HG02981 (cell line): ENCODE data around the gene TKTL1.

ENCODE experiments used
- ATAC-seq: cut with Tn5 transposase; IDR thresholded peaks from one replicate; pipeline ENCODE4 v1.9.1; 2021; ENCODE audit warnings: mild to moderate bottlenecking, moderate library complexity; ENCODE audit not compliant: unreplicated experiment

TKTL1 gene

DNA sequence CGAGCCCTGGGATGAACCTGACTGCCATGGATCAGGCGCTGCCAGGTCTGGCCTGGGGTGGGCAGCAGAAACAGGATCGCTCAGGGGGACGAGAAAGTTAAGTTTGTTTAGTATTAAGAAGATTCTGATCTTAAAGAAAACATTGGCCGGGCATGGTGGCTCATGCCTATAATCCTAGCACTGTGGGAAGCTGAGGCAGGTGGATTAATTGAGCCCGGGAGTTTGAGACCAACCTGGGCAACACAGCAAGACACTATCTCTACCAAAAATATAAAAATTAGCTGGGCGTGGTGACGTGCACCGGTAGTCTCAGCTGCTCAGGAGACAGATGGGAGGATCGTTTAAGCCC is 79.5 kb downstream of the TKTL1 start:
- ATAC-seq = no peak

DNA sequence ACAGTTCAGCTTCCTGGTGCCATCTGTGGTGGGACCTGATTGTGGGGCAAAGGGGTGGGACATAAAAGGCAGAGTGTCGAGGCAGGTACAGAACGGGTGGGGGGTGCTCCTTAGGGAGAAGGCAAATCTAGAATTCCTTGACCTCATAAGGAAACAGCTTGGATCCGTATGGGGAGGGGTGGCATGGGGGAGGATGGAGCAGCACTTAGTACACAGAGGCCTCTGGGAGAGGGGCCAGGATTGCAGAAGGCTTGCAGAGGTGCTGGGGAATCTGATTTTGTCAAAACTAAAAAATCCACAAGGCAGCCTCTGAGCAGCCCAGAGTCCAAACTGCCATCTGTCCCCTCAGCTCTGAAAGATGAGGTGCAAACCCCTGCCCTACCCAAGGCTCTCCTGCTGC is 81.2 kb downstream of the TKTL1 start:
- no peak for ATAC-seq

DNA sequence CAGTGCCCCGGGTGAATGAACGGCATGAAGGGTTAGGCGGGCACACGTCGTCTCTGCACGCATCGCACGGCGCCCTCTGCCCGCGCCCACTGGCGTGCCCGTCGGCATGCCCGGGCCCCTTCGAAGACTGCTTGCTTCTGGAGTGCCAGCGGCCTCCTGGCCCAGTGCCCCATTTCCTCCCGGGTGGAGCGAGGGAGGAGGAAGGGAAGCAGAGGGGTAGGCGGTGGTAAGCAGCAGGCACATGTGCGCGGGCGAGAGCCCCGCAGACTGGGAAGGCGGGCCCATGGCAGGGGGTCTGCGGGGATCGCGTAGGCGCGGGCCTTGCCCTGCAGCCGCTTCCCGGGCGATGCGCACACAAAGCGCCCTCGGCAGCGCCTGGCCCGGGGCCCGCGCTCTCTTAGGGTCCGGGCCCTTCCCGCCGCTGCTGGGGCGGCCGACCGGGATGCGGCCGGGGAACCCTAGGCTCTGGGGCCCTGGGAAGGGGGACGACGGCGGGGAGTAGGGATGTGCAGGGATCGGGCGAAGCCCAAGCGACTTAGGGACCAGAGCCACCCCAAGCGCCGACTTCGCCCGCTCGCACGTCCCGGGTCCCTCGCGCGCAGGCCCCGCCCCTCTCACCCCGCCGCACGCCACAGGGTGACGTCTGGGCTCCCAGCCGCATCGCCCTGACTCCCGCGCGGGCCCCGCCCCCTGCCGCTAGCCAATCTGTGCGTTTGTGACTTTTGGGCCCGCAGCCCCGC is 82.6 kb downstream of the TKTL1 start:
- ATAC-seq = peak; percentile 1

DNA sequence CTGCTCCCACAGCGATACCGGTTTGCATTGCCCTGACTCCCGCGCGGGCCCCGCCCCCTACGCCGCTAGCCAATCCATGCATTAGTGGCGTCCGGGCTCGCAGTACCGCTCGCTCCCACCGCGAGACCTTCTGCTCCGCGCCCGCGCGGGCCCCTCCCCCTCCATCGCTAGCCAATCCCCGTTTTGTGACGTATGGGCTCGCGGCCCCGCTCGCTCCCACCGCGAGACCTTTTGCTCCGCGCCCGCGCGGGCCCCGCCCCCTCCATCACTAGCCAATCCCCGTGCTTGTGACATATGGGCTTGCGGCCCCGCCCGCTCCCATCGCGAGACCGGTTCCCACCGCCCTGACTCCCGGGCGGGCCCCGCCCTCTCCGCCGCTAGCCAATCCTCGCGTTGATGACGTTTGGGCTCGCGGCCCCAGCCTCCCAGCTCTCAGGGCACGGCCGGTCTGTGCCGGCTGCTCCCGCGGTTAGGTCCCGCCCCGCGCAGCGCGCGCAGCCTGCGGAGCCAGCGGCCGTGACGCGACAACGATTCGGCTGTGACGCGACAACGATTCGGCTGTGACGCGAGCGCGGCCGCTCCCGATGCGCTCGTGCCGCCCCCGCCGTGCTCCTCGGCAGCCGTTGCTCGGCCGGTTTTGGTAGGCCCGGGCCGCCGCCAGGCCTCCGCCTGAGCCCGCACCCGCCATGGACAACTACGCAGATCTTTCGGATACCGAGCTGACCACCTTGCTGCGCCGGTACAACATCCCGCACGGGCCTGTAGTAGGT is 83.4 kb downstream of the TKTL1 start, which contains the start of gene EMD:
Gene EMD, plus strand, starts transcription at position 497 of the 770 bp plus-strand sequence. Its CDS starts 190 bp downstream, at position 687.
- ATAC-seq = peak; percentile 87

DNA sequence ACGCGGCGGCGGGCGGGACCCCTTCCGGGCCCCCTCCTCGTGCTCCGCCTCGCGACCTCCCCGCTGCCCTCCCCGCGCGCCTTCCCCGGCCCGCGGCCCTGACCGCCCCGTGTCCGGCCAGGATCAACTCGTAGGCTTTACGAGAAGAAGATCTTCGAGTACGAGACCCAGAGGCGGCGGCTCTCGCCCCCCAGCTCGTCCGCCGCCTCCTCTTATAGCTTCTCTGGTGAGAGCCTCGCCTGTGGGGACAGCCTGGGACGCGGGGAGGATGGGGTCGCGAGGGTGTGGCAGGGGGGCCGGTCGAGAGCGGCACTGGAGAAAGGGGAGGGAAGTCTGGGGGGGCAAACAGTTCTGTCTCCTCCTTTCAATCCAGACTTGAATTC is 84.0 kb downstream of the TKTL1 start:
- ATAC-seq = no peak
